BLaER1 (cell line): Measurements from ENCODE around the gene NBR1.

Source experiments
- H3K27ac ChIP-seq: shearing (Covaris generic); formaldehyde crosslinking; 2 replicates; pipeline ENCODE4 v1.8.1; 2022
- H3K27me3 ChIP-seq: shearing (Covaris generic); formaldehyde crosslinking; 2 replicates; pipeline ENCODE4 v1.8.1; 2022
- H3K36me3 ChIP-seq: shearing (Covaris generic); formaldehyde crosslinking; 2 replicates; pipeline ENCODE4 v1.8.1; 2022
- H3K4me1 ChIP-seq: shearing (Covaris generic); formaldehyde crosslinking; 2 replicates; pipeline ENCODE4 v1.8.1; 2022
- H3K4me2 ChIP-seq: shearing (Covaris generic); formaldehyde crosslinking; 2 replicates; pipeline ENCODE4 v1.8.1; 2022
- H3K4me3 ChIP-seq: shearing (Covaris generic); formaldehyde crosslinking; 2 replicates; pipeline ENCODE4 v1.8.1; 2022
- H3K9ac ChIP-seq: shearing (Covaris generic); formaldehyde crosslinking; 2 replicates; pipeline ENCODE4 v1.8.1; 2022
- H3K9me3 ChIP-seq: shearing (Covaris generic); formaldehyde crosslinking; 2 replicates; pipeline ENCODE4 v1.8.1; 2022
- H4K20me1 ChIP-seq: shearing (Covaris generic); formaldehyde crosslinking; 2 replicates; pipeline ENCODE4 v1.8.1; 2022
- Cebpa-rat ChIP-seq: shearing (Covaris generic); IDR thresholded peaks from 2 replicates; pipeline ENCODE4 v1.8.1; 2022

NBR1 gene

DNA sequence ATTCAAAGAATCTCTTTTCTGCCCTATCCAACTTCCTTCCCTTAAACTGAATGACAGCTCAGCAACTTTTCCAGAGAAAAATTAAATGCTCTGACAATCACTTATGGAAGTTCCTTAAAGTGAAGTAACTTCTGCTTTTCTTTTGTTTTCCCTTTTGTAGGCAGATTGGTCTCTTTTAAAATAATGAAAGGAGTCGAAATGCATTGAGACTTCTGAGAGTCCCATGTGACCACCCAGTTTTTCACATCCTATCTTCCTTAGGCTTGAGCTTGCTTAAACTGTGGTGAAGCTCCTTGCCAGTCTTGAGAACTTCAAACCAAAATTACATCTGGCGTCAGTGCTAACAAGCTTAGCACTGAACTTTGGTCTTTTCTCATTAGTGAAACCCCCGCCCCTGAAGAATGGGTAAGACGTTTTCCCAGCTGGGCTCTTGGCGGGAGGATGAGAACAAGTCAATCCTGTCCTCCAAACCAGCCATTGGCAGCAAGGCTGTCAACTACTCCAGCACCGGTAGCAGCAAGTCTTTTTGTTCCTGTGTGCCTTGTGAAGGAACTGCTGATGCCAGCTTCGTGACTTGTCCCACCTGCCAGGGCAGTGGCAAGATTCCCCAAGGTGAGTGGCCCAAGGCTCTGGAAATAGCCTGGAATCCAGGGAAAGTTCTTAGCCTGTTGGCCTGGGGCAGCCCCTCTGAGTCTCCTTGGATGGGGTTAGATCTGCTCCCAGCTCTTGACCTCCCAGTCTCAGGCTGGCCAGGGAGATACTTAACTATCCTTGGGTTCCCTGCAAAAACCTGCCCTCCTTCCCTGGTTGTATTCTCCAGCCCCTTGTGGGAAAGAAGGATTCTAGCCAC lies 41.9 kb downstream of the NBR1 start:
- Histone ChIP-seq H3K27me3 (no peaks in the 10 kb centered on the region), H3K9ac (peak overlapping the region; percentile 84), H3K27ac (peak overlapping the region; percentile 44; the same call in 1 of the 2 replicates)

DNA sequence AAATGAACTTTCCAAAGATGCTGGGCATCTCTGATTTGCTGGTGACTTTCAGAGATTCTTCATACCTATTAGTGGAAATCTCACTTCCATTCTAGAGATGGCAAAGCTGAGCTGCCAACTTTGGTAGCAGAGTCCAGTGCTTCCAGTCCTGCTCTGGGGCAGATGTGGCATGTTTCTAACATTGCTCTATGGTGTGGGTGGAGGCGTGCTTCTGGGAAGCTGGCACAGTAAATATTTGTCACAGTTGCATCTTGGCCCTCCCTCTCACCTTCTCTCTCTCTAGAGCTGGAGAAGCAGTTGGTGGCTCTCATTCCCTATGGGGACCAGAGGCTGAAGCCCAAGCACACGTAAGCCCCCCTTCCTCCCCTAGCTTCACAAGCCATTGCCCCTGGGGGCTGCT lies 42.5 kb downstream of the NBR1 start:
- Histone ChIP-seq H3K36me3 (peaks cover 31% of the 10 kb centered on the region), H3K4me2 (peak overlapping the region; percentile 92), H3K27ac (0 out of 2 replicates have a peak overlapping the region, but pooled peaks have one; percentile 44), H4K20me1 (no peaks in the 10 kb centered on the region; the same call in 1 of the 2 replicates), H3K27me3 (no peaks in the 10 kb centered on the region), H3K4me3 (no peak overlapping the region; the same call in 1 of the 2 replicates), H3K9me3 (no peaks in the 10 kb centered on the region), H3K9ac (peak overlapping the region; percentile 84), H3K4me1 (peaks cover 44% of the 10 kb centered on the region)
- no peak for TF ChIP-seq Cebpa-rat

More for the DNA sequence above, 41.9 kb downstream of the NBR1 start:
- no peak for TF ChIP-seq Cebpa-rat
- H3K4me2 ChIP-seq: peak overlapping the region; percentile 92
- peaks cover 25% of the 10 kb centered on the region for H3K36me3 ChIP-seq
- no peaks in the 10 kb centered on the region for H3K9me3 ChIP-seq
- peak overlapping the region; percentile 77 for H3K4me3 ChIP-seq
- H3K4me1 ChIP-seq: peaks cover 44% of the 10 kb centered on the region
- H4K20me1 ChIP-seq: no peaks in the 10 kb centered on the region; the same call in 1 of the 2 replicates

DNA sequence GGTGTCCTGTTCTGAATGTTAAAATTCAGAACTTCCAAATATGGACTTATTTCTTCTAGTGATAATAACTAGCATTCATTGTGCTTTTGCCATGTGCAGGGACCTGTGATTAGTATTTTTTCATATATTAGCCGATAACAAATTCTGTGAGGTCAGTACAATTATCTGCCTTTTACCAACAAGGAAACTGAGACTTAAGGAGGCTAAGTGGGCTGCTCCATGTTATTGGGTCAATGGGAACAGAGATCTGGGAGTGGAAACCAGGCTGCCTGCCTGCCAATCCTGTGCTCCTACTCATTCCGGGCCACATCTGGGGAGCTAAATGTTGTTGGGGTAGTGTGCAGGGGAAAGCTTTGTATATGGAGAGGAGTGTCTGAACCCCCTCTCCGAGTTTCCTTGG lies 44.3 kb downstream of the NBR1 start:
- Histone ChIP-seq H3K36me3 (peaks cover 38% of the 10 kb centered on the region), H4K20me1 (peaks cover 3% of the 10 kb centered on the region; the same call in 1 of the 2 replicates), H3K4me3 (no peak overlapping the region), H3K27ac (no peak overlapping the region), H3K4me2 (no peak overlapping the region), H3K27me3 (no peaks in the 10 kb centered on the region), H3K9me3 (no peaks in the 10 kb centered on the region), H3K9ac (no peak overlapping the region), H3K4me1 (peaks cover 54% of the 10 kb centered on the region)
- TF ChIP-seq Cebpa-rat: no peak

DNA sequence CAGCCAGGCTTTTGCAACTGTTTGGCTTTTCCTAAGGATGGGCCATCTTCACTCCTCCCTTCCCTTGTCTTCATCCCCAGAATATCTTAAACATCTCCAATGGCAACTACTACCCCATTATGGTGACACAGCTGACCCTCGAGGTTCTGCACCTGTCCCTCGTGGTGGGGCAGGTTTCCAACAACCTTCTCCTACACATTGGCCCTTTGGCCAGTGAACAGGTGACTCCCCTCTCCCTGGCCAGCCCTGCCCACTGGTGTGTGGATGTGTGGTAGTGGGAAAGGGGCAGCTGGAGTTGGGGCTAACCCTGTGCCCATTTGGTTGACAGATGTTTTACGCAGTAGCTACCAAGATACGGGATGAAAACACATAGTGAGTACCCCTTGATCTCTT lies 45.4 kb downstream of the NBR1 start:
- Histone ChIP-seq H3K4me3 (no peak overlapping the region), H3K9ac (no peak overlapping the region), H3K27ac (no peak overlapping the region), H3K4me1 (peaks cover 56% of the 10 kb centered on the region), H3K9me3 (no peaks in the 10 kb centered on the region), H4K20me1 (peaks cover 13% of the 10 kb centered on the region; the same call in 1 of the 2 replicates), H3K4me2 (no peak overlapping the region), H3K36me3 (peaks cover 38% of the 10 kb centered on the region), H3K27me3 (no peaks in the 10 kb centered on the region)
- no peak for TF ChIP-seq Cebpa-rat

DNA sequence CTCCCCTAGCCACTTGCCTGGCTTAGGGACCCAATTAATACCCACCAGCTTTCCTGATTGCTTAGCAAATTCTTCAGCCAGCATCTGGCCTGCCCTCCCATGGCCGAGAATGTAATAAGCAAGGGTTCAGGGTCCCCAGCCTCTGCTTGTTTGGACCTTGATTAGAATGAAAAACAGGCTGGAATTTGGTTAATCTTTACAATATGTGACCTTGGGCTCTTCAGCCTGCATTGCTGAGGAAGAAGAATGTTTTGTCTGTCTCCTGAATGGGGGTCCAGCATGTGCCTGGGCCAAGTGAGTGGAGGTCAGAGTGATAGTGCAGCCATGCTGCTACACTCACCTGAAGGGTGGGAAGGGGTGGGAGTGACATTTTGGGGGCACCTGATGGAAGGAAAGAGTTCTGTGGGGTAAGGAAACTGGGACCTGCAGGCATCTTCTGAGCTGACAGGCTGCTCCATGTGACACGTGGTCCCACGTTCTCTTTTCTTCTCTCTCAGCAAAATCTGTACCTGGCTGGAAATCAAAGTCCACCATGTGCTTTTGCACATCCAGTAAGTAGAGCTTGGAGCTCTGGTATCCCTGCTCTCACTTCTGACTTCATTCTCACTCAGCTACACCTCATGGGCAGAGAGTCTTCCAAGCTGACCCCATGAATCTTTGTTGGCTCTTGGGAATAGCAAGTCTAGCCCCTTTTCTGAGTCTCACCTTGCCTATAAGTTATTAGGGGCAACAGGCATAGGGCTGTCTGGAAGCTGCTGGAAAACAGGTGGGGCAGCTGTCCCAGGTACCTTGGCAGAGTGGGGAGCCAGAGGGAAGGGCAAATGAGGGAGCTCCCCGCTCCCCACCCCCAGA lies 46.0 kb downstream of the NBR1 start:
- no peaks in the 10 kb centered on the region for H3K9me3 ChIP-seq
- peaks cover 17% of the 10 kb centered on the region; the same call in 1 of the 2 replicates for H4K20me1 ChIP-seq
- H3K9ac ChIP-seq: no peak overlapping the region
- H3K4me1 ChIP-seq: peaks cover 63% of the 10 kb centered on the region
- no peaks in the 10 kb centered on the region for H3K27me3 ChIP-seq
- no peak overlapping the region for H3K27ac ChIP-seq
- no peak overlapping the region for H3K4me2 ChIP-seq
- H3K4me3 ChIP-seq: no peak overlapping the region
- peaks cover 38% of the 10 kb centered on the region for H3K36me3 ChIP-seq
- TF ChIP-seq Cebpa-rat: no peak

DNA sequence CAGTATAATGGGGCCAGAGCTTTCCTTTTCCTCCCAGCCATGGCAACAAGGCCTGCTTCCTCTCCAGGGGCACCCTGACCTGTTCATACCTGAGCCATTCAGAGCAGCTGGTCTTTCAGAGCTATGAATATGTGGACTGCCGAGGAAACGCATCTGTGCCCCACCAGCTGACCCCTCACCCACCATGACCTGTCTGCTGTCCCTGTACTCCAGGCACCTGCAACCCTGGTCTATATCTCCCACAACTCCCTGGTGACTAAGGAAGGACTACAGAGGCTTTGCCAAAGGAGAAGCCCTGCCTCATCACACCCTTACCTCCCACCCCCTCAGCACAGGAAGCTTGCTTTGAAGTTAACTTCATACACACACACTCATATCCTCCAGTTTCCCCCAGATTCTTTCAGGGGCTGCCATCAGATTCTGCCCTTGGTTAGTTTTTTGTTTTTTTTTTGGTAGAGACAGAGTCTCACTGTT lies 46.6 kb downstream of the NBR1 start:
- no peaks in the 10 kb centered on the region for H3K27me3 ChIP-seq
- H3K4me2 ChIP-seq: no peak overlapping the region
- H3K4me1 ChIP-seq: peaks cover 59% of the 10 kb centered on the region
- H3K27ac ChIP-seq: no peak overlapping the region
- no peaks in the 10 kb centered on the region for H3K9me3 ChIP-seq
- H3K36me3 ChIP-seq: peaks cover 38% of the 10 kb centered on the region
- no peak for TF ChIP-seq Cebpa-rat
- H3K9ac ChIP-seq: no peak overlapping the region
- peaks cover 17% of the 10 kb centered on the region; the same call in 1 of the 2 replicates for H4K20me1 ChIP-seq
- H3K4me3 ChIP-seq: no peak overlapping the region

DNA sequence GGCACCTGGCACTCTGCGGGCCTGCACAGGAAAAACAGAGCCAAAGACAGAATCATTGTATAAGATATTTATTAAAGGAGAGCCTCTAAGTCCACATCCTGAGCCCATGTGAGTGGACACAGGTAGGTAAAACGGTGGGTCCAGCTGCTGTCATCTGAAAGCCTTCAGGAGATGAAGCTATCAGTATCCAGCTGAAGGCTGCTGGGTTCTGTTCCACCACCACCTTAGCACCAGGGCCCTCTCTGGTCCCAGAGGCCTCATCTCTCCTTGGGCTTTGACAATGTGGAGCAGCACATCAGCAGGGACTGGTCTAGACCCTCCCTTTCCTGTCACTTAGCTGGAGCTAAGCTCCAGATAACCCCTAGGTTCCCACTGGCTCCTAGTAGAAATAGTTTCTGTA lies 48.0 kb downstream of the NBR1 start:
- Histone ChIP-seq H3K9ac (no peak overlapping the region), H3K36me3 (peaks cover 45% of the 10 kb centered on the region), H3K4me2 (no peak overlapping the region), H4K20me1 (peaks cover 17% of the 10 kb centered on the region; the same call in 1 of the 2 replicates), H3K9me3 (no peaks in the 10 kb centered on the region), H3K4me3 (no peak overlapping the region), H3K4me1 (peaks cover 50% of the 10 kb centered on the region), H3K27ac (no peak overlapping the region), H3K27me3 (no peaks in the 10 kb centered on the region)
- TF ChIP-seq Cebpa-rat: no peak

DNA sequence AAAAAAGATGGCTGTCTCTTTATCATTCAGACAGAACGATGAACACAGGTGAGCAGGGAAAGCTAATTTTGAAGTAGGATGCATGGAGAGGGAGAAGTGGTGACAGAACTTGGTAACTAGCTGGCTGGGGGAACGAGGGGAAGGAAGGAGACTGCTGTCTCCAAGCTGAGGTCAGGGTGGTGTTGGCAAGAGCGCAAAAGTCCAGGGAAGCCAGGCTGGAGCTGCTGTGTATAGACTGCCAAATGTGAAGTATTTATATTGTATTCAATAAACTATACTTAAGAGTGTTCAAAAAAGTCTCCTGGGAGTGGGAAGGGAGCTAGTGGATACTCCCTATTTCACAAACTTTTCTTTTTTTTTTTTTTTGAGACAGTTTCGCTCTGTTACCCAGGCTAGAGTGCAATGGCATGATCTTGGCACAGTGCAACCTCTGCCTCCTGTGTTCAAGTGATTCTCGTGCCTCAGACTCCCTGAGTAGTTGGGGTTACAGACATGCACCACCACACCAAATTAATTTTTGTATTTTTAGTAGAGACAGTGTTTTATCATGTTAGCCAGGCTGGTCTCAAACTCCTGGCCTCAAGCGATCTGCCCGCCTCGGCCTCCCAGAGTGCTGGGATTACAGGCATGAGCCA lies 48.8 kb downstream of the NBR1 start:
- H3K9ac ChIP-seq: no peak overlapping the region
- no peaks in the 10 kb centered on the region for H3K27me3 ChIP-seq
- H3K27ac ChIP-seq: no peak overlapping the region
- peaks cover 17% of the 10 kb centered on the region; the same call in 1 of the 2 replicates for H4K20me1 ChIP-seq
- TF ChIP-seq Cebpa-rat: no peak
- H3K36me3 ChIP-seq: peaks cover 48% of the 10 kb centered on the region
- H3K9me3 ChIP-seq: no peaks in the 10 kb centered on the region
- peaks cover 51% of the 10 kb centered on the region for H3K4me1 ChIP-seq
- H3K4me3 ChIP-seq: no peak overlapping the region
- H3K4me2 ChIP-seq: peak overlapping the region; percentile 65

DNA sequence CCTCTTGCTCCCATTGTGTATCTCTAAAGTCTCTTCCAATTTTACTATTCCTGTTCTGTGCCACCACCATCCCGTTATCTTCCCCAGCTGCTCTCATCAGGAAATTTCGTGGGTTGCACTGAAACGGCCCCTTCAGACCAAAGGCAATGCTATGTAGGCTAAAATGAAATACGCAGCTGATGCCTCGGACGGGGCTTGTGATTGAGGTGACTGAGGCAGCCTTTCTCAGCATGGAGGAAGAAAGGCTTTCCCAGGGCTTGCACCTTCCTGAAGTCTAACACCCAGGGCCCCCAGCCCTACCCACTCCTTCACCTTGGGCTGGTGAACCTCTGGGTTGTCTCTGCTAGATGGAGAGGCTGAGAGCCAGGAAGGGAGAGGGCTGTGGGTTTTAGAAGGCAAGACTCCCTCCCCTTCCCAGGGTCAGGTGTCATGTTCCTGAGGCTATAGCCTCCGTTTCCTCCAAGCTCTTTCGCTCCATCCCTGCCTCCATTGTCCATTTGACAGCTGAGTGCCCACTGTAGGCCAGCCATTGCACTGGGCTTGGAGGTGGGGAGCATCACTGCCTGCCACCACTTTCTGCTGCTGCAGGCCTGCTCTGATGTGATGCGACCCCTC lies 49.6 kb downstream of the NBR1 start:
- 0 out of 2 replicates have a peak overlapping the region, but pooled peaks have one; percentile 3 for H3K9ac ChIP-seq

More for the DNA sequence above, 49.6 kb downstream of the NBR1 start:
- peaks cover 17% of the 10 kb centered on the region; the same call in 1 of the 2 replicates for H4K20me1 ChIP-seq
- no peaks in the 10 kb centered on the region for H3K27me3 ChIP-seq
- H3K36me3 ChIP-seq: peaks cover 44% of the 10 kb centered on the region
- peak overlapping the region; percentile 65 for H3K4me2 ChIP-seq
- H3K4me3 ChIP-seq: no peak overlapping the region
- H3K27ac ChIP-seq: no peak overlapping the region
- TF ChIP-seq Cebpa-rat: no peak
- H3K9me3 ChIP-seq: no peaks in the 10 kb centered on the region
- H3K4me1 ChIP-seq: peaks cover 52% of the 10 kb centered on the region
